Testis (tissue), 3 donors: Measurements from ENCODE around the gene FRMD5. TPM values are rescaled to one million over a fixed set of nuclear protein-coding genes. Genes with fewer than 3 reads are reported as not detected.

Experiments used
- DNase-seq: peaks from one replicate; pipeline ENCODE4 v3.0.0-alpha.2; 2019
- H3K27ac ChIP-seq, 2 donors: fragments of 200-600 bp; sonication (generic); one replicate each; pipeline ENCODE4 v1.5.1; 2019
- H3K27me3 ChIP-seq: fragments of 200-600 bp; sonication (generic); one replicate; pipeline ENCODE4 v1.5.1; 2019
- H3K36me3 ChIP-seq: fragments of 200-600 bp; sonication (generic); one replicate; pipeline ENCODE4 v1.5.1; 2017; ENCODE audit warnings: low read depth; ENCODE audit errors: missing control alignments
- H3K4me1 ChIP-seq: fragments of 200-600 bp; sonication (generic); one replicate; pipeline ENCODE4 v1.5.1; 2019
- H3K4me3 ChIP-seq, 2 donors: fragments of 200-600 bp; sonication (generic); one replicate each; pipeline ENCODE4 v1.5.1; 2017 to 2019
- H3K9me3 ChIP-seq: fragments of 200-600 bp; sonication (generic); one replicate; pipeline ENCODE4 v1.5.1; 2017
- POLR2A ChIP-seq: fragments of 450-650 bp; IDR thresholded peaks from one replicate; pipeline ENCODE4 v1.6.1; 2017; ENCODE audit warnings: antibody characterized with exemption, mild to moderate bottlenecking, moderate library complexity
- WGBS, 2 donors: methylation state at CpG; one replicate each; pipeline ENCODE4 v1.1.5; 2018; 5-methylcytosine and 5-hydroxymethylcytosine counted together
- intact Hi-C: fragments of 100-400 bp; cut with DNase I; formaldehyde crosslinking; loops from one replicate; pipeline ENCODE4 v1.15.1; 2023; ENCODE audit warnings: low total_unique reads
- polyA plus RNA-seq: library from polyadenylated mRNA; stranded (reverse); fragments of 350-450 nt; fragmentation: Illumina TruSeq; extraction: RNeasy Lipid Tissue Mini Kit (QIAGEN cat#74804); gene quantifications from one replicate; pipeline ENCODE4 v1.2.3, GENCODE V29; 2014; ENCODE audit warnings: low read depth, low replicate concordance; ENCODE audit not compliant: insufficient read depth
- total RNA-seq, 2 donors: library from RNA; depleted of rRNA; stranded (reverse); fragments of >200 nt; gene quantifications; one replicate each; pipeline ENCODE4 v1.2.3, GENCODE V29; 2016
- TF ChIP-seq, protein P1 (sequence below), 3 experiments: fragments of 450-650 bp in 2 of 3; fragments of 200-600 bp in 1 of 3; sonication (generic) in 1 of 3; IDR thresholded peaks; one replicate each; pipeline ENCODE4 v1.5.1; 2016 to 2019; ENCODE audit warnings: antibody characterized with exemption in 3 of 3, mild to moderate bottlenecking in 2 of 3, moderate library complexity in 1 of 3

Gene FRMD5
- total and polyA plus RNA-seq, 3 donors from 2014 or later, result 10.5 to 12.3 (median 10.6) TPM

DNA sequence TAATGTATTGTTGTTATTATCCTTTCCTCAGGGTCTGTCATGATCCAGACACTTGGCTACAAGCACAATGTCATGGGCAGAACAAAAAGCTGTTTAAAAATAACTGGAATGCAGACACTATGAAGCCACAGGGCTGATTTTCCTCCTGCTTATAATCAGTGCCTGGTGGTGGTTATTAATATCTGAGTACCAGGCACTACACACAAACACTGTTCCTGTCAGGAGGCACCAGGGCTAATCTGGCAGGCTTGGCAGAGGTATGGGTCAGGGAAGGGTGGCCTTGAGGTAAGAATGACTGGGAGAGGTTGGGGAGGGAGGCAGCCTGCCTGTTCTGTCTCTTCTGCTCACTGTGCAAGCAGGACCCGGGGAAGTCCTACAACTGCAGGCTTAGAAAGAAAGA is 301.1 kb downstream of the FRMD5 start:
- Histone ChIP-seq H3K4me1 (peaks cover 8% of the 10 kb centered on the region), H3K4me3 (no peak overlapping the region), H3K9me3 (no peaks in the 10 kb centered on the region), H3K27ac (peak overlapping the region in 1 of 2 donors; percentile 26), H3K36me3 (no peaks in the 10 kb centered on the region), H3K27me3 (no peaks in the 10 kb centered on the region)
- TF ChIP-seq POLR2A, result no peak
- TF ChIP-seq, protein P1, sequence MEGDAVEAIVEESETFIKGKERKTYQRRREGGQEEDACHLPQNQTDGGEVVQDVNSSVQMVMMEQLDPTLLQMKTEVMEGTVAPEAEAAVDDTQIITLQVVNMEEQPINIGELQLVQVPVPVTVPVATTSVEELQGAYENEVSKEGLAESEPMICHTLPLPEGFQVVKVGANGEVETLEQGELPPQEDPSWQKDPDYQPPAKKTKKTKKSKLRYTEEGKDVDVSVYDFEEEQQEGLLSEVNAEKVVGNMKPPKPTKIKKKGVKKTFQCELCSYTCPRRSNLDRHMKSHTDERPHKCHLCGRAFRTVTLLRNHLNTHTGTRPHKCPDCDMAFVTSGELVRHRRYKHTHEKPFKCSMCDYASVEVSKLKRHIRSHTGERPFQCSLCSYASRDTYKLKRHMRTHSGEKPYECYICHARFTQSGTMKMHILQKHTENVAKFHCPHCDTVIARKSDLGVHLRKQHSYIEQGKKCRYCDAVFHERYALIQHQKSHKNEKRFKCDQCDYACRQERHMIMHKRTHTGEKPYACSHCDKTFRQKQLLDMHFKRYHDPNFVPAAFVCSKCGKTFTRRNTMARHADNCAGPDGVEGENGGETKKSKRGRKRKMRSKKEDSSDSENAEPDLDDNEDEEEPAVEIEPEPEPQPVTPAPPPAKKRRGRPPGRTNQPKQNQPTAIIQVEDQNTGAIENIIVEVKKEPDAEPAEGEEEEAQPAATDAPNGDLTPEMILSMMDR (IDR thresholded peaks at IDR 0.05), result no peak
- DNase-seq, result peak; percentile 35
- intact Hi-C loops, result no loop called here
- 33 to 56% methylated on average over 1 of the region's 1 CpG for WGBS, 2 donors

DNA sequence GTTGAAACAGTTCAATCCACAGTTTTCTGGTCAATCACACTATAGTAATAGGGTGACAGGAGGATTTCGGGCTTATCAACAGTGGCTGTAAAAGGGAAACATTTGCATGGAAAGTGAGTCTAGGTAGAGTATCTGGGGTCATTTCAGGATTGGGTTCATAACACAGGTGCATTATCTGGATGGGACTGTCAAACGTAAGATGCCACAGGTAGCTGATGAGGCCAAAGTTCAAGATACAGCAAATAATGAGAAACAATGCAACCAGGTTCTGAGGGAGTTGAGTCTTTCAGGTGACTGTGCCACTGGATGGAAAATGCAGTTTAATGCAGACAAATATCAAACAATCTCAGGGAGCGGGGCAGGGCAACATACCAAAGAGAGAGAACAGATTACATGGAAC is 306.0 kb downstream of the FRMD5 start:
- Histone ChIP-seq H3K36me3 (no peaks in the 10 kb centered on the region), H3K4me3 (no peak overlapping the region), H3K27ac (no peak overlapping the region), H3K4me1 (peaks cover 5% of the 10 kb centered on the region), H3K27me3 (no peaks in the 10 kb centered on the region), H3K9me3 (no peaks in the 10 kb centered on the region)
- intact Hi-C loops, result no loop called here
- WGBS, 2 donors, result 91 to 97% methylated on average over 3 of the region's 3 CpGs
- DNase-seq, result no peak
- TF ChIP-seq, protein P1 (IDR thresholded peaks at IDR 0.05), result no peak
- no peak for TF ChIP-seq POLR2A

GRCh38 chr15:43887901-43888300 is 307.2 kb downstream of the FRMD5 start:
- 95 to 97% methylated on average over 5 of the region's 5 CpGs for WGBS, 2 donors
- H3K9me3 ChIP-seq, result no peaks in the 10 kb centered on the region
- H3K4me1 ChIP-seq, result no peaks in the 10 kb centered on the region
- no peak overlapping the region for H3K4me3 ChIP-seq
- TF ChIP-seq, protein P1 (IDR thresholded peaks at IDR 0.05), result no peak
- TF ChIP-seq POLR2A, result no peak
- no peaks in the 10 kb centered on the region for H3K27me3 ChIP-seq
- no peaks in the 10 kb centered on the region for H3K36me3 ChIP-seq
- H3K27ac ChIP-seq, result no peak overlapping the region
- intact Hi-C loops, result no loop called here
- DNase-seq, result no peak

- H3K27ac ChIP-seq, result no peak overlapping the region
- intact Hi-C loops, result no loop called here
- H3K9me3 ChIP-seq, result no peaks in the 10 kb centered on the region
- no peak for DNase-seq
- WGBS, 2 donors, result 86 to 93% methylated on average over 4 of the region's 4 CpGs
- H3K4me1 ChIP-seq, result no peaks in the 10 kb centered on the region
- TF ChIP-seq, protein P1 (IDR thresholded peaks at IDR 0.05), result no peak
- no peak for TF ChIP-seq POLR2A
- H3K4me3 ChIP-seq, result no peak overlapping the region
- H3K36me3 ChIP-seq, result no peaks in the 10 kb centered on the region
- H3K27me3 ChIP-seq, result no peaks in the 10 kb centered on the region
These were observed 308.5 kb downstream of the FRMD5 start for GRCh38 chr15:43886558-43886957.

DNA sequence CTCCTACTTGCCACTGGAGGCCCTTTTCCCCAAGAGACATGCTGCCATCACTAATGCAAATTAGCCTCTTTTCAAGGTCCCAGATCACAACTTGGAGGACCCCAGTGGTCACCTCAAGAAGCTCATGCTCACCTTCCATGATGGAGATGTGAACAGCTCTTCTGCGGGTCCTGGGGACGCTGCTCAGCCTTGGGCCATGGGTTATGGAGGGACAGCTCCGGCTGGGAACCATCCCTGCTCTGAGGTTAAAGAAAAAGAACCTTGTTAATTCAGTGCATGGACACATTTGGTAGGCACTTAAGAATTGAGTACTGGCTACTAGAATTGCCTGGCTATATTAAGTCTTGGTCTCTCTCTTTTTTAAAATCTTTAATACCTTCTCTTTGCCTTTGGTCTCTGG is 311.5 kb downstream of the FRMD5 start:
- intact Hi-C loops, result no loop called here
- H3K4me1 ChIP-seq, result no peaks in the 10 kb centered on the region
- 96 to 97% methylated on average over 3 of the region's 3 CpGs for WGBS, 2 donors

More for the DNA sequence above, 311.5 kb downstream of the FRMD5 start:
- DNase-seq, result no peak
- no peak overlapping the region for H3K4me3 ChIP-seq
- no peaks in the 10 kb centered on the region for H3K9me3 ChIP-seq
- no peak for TF ChIP-seq POLR2A
- TF ChIP-seq, protein P1 (IDR thresholded peaks at IDR 0.05), result no peak
- H3K27ac ChIP-seq, result no peak overlapping the region
- H3K36me3 ChIP-seq, result no peaks in the 10 kb centered on the region
- H3K27me3 ChIP-seq, result no peaks in the 10 kb centered on the region
